SK-MEL-5 (cell line): Measurements from ENCODE around the gene MYOF. TPM values are rescaled to one million over a fixed set of nuclear protein-coding genes. Genes with fewer than 3 reads are reported as not detected.
"Not testable (repeated sequence)": the region's sequence is repeated elsewhere in the genome, so short reads cannot be mapped to it uniquely, and the experiment has no call there.

Source experiments
- DNase-seq: peaks from one replicate; pipeline ENCODE4 v3.0.0-alpha.2; 2016; ENCODE audit warnings: low read depth, low spot score
- in situ Hi-C: cut with HindIII; loops from 2 replicates; pipeline ENCODE4 v1.10.0; 2016; ENCODE audit warnings: low sequenced_read_pairs, high pct_unique_total_duplicates, low pct_unique_long_range_greater_than_20kb
- total RNA-seq: library from RNA; depleted of rRNA; stranded (reverse); fragments of >200 nt; shearing (Covaris generic); gene quantifications from 2 replicates; pipeline ENCODE4 v1.2.3, GENCODE V29; 2014

The MYOF gene
- total RNA-seq, 1 experiment from 2014 or later: 9.1 TPM

DNA sequence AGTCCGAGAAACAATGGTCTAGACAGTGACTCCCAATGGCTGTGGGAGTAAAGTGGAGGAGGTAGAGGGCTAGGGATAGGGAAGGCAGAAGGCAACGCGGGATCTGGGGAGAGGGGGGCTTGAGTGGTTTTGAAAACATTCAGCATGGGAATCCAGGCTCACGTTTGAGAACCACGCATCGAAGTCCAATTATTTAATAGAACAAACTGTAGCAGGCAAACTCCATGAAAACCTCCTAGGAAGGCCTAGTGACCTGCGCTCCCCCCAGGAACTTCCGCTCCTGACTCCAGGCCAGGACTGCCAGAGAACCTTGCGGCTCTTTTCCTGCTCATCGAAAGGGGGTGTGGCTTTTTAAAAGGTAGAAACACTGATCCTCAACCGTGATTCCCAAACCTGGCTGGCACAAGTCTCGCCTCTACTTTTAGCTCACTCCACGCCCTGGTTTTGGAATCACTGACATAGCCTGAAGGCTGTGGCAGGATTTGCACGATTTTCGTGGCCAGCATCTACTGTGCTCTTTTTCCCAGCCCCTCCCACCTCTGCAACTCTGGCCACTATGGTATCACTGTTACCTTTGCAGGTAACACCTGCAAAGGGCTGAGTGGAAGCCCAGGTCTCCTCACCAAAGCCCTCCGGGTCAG, 43.4 kb downstream of the MYOF start:
- in situ Hi-C loops: no loop called here
- DNase-seq: no peak

DNA sequence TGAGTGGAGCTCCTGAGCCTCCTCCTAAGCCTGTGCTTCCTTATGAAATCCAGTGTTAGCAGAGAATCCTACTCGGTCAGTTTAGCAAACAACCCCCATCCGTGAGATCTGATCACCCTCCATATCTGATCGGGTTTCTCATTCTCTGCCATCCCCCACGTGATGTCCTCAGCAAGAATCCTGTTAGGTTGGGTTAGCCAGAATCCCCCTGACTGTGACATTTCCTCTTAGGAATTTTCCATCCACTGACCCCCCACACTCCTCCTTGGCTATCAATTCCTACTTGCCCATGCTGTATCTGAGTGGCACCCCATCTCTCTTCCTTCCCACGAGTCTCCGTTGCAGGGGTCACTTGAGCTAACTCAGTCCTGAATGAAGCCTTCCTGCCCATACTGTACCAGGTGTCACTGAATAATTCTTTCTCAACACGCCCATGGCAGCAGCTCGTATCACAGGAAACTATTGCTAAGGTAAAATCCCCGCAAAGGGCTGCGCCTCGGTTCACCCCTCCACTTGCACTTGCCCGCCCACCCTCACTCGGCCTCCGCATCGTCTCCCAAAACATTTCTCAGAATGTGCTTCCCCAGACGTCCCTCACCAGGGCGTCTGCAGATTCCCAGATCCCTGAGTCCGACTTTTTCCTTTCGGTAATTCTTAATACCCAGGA, 44.1 kb downstream of the MYOF start:
- no peak for DNase-seq
- in situ Hi-C loops: no loop called here

DNA sequence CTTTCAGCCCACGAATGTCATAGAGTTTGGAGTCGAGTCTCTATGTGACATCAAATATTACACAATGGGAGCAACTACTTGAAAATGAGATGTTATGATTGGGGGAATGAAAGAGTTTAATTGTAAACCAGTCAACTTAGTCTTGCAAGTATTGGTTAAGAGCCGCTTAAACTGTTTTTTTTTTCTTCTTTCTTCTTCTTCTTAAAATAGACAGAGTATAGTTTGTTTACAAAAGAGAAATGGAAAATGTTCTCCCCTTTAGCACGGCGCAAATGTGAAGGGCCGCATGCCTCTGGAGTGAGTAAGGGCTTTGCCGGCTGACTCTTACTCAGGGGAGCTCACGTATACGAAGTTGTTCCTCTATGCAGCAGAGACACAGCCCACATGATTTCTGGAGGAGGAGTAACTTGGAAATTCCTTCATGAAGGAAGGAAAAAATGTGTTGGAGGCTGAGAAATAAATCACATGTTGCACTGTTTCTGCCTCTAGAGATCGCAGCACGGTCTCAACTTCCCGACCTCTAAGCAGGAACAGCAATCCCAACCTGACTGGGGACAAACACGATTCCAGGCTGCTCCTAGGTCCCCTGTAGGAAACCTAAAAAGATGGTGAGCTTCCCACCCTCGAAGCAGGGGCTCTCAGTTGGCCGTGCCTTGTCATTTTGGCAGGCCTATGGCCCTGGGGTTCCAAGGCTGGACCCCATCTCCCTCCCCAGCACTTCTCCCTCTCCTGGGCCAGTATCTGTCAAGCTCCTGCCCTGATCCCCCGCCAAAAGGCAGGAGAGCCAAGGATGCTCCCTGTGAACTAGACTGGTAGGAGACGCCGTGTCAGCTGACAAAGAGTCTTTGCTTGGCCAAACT, 44.8 kb downstream of the MYOF start:
- in situ Hi-C loops: no loop called here
- DNase-seq: peak; percentile 81

DNA sequence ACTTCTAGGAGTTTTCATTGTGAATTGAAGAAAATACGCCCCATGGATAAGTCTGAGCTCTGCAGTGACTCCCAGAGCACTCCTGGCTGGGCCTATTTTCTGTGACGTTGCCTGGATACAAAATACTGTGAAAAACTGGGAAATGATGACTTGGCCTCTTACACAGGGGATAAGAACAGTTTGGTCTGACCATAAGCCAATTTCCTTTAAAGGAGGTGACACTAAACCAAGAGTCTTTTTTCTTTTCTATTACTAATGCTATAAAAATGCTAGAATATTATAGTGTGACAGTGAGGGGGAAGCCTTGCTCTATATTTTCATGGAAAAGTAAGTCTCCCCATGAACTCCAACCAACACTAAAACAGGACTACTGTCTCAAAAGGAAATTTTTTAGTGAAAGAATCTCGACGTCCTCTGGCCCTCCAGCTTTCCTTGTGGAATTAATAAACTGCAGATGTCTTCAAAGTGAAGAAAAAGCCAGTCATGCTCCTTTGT, 45.5 kb downstream of the MYOF start:
- DNase-seq: no peak
- in situ Hi-C loops: no loop called here

DNA sequence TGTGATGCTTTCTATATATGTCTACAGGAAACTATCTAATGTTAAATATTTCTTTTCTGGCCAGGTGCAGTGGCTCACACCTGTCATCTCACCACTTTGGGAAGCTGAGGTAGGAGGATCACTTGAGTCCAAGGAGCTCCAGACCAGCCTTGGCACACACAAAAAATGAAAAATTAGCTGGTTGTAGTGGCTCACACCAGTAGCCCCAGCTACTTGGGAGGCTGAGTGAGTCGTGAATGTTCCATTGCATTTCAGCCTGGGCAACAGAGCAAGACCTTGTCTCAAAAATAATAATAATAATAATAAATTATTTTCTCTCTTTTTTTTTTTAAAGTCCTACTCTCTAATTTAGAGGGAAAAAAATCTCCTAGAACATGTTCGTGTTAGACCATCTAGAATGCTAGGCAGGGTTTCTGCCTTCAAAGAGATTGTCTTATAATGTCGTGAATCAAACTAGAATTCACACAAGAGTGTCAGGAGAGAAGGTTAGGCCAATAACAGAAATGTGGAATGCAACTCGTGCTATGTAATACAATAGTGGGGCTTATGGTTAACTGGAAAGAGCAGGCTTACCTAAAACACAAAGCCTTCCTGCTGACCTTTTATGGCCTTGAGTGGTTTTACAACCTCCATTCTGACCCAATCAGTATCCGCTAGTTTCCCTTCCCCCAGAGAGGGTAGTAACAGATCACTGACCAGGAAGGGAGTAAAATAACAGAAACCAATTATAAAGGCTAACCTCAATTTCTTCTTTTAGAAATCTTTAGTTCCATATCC, 46.3 kb downstream of the MYOF start:
- DNase-seq: peak; percentile 30
- in situ Hi-C loops: no loop called here

DNA sequence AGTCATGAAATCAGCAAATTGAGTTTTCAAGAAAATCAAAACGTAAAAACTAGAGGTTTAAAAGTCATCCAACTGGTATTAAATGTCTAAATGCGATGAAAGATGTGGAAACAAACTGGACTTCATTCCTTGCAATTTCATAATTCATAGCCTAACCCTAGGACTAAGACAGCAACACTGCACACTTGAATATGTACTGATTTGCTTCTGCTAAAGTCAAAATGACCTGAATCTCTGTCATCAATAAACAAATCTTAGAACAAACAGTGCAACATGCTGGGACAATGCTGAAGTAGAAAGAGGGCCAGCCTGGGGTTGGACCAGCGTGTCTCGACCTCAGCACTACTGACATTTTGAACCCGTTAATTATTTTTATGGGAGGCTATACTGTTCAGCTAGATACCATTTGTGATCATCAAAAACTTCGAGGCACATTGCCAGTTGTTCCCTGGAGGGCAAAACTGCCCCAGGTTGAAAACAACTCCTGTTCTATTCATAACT, 47.1 kb downstream of the MYOF start:
- in situ Hi-C loops: no loop called here
- no peak for DNase-seq

DNA sequence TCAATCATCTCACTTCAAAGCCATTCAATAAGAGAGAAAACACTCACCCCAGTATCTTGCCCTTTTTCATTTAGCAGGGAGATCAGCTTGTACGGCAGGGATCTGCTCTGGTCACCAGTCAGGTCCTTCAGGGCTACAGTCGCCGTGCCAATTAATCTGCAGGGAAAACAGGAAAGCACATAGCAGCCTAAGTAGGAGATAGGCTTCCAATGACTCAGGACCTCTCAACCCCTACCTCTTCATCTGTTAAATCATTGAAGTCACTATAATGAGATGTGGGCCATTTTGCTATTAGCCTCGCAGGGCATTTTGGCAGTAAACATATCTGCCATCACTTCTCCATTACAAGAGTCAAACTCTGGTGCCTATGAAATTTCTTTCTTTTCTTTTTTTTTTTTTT, 50.8 kb downstream of the MYOF start:
- in situ Hi-C loops: no loop called here
- no peak for DNase-seq

DNA sequence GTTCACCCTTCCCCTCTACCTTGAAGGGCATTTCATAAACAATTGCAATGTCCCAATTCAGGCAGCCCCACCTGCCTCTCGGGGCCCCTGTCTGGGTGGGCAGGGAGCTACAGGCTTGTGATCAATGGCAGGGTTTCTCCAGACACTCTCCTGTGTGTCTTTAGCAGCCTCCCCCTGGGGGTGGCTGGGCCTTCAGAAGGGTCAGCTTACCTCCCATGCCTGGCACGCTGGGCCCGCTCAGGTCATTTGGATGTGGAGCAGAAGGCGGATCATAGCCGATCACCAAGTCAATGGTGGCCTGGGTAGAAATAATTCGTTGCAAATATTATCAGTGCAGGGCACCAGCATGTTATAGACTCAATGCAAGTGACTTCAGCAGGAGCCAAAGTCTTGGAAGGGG, 56.3 kb downstream of the MYOF start:
- in situ Hi-C loops: no loop called here

DNA sequence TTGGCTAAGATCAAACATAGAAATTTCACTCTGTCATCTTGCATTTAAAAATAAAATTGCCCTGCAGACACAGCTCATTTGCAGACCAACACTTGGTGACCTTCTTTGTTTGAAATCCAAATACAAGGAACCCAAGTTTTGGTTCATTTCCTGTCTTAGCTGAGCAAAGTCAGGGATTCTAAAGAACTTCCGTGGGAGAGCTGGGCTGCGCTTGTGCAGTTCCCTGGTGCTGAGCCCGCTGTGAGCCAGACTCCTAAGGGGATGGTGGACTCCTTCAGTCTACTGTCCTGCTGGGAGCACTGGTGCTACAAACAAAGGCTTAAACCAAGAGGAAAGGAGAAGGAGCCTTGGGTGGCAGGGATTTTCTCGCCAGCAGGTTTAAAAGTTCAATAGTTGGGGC, 60.0 kb downstream of the MYOF start:
- no peak for DNase-seq
- in situ Hi-C loops: no loop called here

More for the DNA sequence above, 56.3 kb downstream of the MYOF start:
- no peak for DNase-seq

DNA sequence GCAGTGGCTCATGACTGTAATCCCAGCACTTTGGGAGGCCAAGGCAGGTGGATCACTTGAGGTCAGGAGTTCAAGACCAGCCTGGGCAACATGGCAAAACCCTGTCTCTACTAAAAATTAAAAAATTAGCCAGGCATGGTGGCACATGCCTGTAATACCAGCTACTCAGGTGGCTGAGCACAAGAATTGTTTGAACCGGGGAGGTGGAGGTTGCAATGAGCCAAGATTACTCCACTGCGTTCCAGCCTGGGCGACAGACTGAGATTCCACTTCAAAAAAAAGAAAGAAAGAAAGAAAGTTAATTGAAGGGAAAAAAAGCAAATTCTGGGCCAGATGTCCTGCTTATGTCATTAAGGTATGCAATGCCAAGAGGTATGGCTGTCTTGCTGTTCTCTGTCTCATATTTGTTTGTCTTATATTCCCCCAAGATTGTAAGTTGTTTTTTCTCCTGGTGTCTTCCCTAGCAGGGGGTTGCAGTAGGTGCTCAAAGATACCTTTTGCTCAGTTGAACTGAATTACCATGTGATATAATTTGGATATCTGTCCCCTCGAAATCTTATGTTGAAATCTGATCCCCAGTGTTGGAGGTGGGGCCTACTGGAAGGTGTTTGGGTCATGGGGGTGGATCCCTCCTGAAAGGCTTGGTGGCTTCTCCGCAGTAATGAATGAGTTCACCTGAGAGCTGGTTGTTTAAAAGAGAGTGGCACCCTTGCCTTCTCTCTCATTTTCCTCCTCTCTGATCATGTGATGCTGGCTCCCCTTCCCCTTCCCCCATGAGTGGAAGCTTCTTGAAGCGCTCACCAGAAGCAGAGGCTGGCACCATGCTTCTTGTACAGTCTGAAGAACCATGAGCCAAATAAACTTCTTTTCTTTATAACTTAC, 60.9 kb downstream of the MYOF start:
- in situ Hi-C loops: no loop called here
- no peak for DNase-seq

DNA sequence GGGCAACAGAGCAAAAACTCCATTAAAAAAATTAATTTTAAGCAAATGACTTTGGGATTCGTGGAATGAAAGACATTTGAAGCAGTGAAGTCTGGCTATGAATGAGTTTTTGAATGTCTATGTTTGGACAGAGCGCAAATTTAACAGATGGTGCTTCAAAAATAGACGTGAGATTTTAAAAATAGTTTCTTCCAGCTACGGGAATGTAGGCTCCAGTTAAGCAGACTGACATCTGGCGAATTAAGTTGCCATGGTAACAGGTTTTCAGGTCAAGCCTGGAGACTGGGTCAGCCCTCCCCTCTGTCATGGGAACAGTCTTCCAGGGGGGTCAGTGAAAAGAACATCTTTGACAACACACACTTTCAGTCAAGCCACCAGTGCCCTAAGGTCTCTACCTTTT, 62.0 kb downstream of the MYOF start:
- DNase-seq: no peak
- in situ Hi-C loops: no loop called here

DNA sequence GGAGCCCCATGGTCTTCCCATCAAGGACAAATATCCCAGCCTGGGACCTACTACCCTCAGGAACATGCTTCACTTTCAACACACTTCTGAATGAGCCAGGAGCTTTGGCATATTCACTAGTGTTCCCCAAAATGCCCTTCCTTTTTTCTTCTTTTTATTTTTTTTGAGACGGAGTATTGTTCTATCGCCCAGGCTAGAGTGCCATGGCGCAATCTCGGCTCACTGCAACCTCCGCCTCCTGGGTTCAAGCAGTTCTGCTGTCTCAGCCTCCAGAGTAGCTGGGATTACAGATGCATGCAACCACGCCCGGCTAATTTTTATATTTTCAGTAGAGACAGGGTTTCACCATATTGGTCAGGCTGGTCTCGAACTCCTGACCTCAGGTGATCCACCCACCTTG, 63.1 kb downstream of the MYOF start:
- DNase-seq, in situ Hi-C loops: not testable (repeated sequence)

DNA sequence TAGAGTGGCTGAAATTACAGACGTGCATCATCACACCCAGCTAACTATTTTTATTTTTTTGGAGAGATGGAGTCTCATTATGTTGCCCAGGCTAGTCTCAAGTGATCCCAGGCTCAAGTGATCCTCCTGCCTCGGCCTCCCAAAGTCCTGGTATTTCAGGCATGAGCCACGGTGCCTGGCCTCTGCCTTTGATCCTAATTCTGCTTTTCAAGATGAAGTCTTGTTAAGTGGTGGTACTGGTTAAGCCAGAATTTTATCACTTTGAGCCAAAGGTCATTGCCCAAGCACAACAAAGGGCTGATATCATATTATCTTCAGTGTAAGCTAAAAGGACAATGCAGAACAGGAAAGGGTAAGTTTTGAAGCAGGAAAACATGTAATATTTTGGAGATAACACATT, 64.2 kb downstream of the MYOF start:
- no peak for DNase-seq
- in situ Hi-C loops: no loop called here

DNA sequence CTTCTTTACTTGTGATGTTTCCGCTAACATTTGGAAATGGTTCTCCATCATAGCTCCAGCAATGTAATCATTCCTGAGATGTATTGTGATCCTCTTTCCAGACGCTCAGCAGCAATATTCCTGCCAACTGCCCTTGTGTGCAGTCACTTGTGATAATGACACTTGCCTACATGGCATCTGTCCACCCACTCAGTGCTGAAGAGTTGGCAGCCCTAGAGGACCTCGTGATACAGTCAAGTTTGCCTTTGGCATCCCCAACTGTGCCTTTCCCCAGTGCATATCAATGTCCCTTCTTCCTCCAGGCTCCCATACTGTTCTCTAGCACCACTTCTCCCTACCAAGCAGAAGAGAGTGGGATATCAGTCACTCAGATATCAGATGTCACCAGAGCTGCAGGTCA, 64.9 kb downstream of the MYOF start:
- in situ Hi-C loops: no loop called here
- no peak for DNase-seq

DNA sequence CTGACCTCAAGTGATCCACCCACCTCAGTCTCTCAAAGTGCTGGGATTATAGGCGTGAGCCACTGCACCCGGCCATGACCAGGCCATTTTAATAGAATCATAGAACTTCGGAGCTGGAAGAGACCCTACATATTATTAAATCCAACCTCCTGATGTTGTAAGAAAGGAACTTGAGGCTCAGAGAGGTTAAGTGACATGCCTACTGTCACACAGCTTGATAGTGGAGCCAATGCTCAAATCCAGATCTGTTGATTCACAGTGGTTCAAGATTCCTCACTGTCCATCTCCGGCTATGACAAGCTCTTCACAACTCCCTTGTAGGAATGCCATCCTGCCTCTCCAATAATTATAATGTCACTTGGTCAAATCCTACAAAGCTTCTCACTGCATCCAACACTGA, 65.3 kb downstream of the MYOF start:
- in situ Hi-C loops: no loop called here
- DNase-seq: no peak

DNA sequence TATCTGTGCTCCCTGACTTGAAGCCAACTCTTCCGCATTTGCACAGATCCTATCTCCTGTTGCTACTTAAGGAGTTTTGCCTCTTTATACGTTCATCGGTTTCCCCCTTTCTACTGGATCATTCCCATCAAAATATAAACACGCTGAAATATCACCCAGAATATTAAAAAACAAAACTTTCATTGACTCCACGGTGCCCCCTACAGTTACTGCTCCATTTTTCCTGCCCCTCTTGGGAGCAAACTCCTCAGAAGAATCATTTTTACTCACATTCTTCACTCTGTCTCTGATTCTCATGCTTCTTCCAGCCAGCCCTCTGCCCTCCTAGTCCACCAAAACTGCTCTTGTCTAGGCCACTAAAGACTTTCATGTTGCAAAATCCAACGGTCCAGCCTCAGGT, 66.4 kb downstream of the MYOF start:
- in situ Hi-C loops: no loop called here
- DNase-seq: no peak

DNA sequence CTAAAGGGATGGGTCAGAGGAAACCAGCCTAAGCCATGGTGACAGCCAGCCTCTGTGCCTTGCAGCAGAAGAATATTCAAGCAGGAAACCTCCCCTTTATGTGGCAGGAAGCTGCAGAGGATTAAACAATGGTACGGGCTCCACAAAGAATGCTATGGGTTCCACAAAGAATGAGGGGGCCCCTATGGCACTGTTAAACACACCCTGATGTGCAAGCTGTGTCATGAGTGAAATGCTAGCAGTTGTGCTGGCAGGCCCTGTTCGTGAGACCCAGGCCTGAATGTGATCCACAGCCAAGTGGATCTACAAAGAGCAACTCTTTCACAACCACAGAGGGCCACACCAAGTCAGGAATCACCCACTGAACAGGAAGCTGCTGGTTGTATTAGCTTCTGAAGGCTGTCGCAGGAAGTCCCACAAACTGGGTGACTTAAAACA, 68.9 kb downstream of the MYOF start:
- in situ Hi-C loops: no loop called here
- DNase-seq: no peak
